Measurements from ENCODE around the gene FGD4. TPM values are rescaled to one million over a fixed set of nuclear protein-coding genes. Genes with fewer than 3 reads are reported as not detected.

FGD4 gene
- total RNA-seq, 1 experiment from 2014 or later: 54.3 TPM

DNA sequence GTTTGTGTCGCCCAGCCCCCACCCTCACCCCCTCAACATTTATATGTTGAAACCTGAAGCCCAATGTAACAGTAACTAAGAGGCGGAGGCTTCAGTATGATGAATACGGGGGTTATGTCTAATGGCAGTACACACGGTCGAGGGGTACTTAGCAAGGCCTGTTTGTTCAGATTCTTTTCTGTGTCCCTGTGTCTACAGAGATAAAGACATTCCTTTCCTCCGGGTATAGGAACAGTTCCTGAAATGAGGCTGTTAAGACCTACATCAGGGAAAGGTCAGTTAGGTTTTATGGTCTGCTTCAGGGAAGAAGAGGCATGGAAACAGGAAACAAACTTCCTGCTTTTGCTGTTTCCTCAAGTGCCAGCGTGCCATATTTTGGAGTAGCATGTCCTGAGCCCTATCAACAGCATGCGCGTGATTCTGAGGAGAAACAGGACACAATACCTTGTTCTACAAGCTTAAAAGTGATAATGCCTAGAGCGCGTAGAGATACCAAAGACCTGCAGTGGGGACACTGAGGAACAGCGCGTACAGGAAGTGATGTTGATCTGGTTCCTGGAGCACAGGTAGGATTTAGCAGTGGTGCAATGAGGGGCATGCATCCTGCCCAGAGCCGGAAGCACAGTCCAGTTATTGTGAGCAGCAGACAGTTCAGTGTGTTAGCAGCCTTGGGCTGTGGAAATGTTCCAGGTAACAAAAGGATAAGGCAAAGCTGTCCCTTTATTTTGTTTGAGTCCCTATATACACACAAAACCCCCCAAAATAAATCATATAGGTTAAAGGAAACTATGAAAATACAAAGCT, 47.2 kb downstream of the FGD4 start:
- TF ChIP-seq, protein P1, sequence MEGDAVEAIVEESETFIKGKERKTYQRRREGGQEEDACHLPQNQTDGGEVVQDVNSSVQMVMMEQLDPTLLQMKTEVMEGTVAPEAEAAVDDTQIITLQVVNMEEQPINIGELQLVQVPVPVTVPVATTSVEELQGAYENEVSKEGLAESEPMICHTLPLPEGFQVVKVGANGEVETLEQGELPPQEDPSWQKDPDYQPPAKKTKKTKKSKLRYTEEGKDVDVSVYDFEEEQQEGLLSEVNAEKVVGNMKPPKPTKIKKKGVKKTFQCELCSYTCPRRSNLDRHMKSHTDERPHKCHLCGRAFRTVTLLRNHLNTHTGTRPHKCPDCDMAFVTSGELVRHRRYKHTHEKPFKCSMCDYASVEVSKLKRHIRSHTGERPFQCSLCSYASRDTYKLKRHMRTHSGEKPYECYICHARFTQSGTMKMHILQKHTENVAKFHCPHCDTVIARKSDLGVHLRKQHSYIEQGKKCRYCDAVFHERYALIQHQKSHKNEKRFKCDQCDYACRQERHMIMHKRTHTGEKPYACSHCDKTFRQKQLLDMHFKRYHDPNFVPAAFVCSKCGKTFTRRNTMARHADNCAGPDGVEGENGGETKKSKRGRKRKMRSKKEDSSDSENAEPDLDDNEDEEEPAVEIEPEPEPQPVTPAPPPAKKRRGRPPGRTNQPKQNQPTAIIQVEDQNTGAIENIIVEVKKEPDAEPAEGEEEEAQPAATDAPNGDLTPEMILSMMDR (conservative IDR thresholded peaks at IDR 0.05): no peak

More for the DNA sequence above, 47.2 kb downstream of the FGD4 start:
- no peak overlapping the region for H4K8ac ChIP-seq (replicated peaks; ENCODE audit: insufficient read length, low read depth, low read length)
- peaks cover 45% of the 10 kb centered on the region; the same call in 1 of the 2 replicates for H3K79me2 ChIP-seq (ENCODE audit: insufficient read depth, low read length)
- H3K23ac ChIP-seq (ENCODE audit: insufficient read length, low read depth, low read length): no peak overlapping the region
- H3K14ac ChIP-seq (ENCODE audit: insufficient read depth, low read length): peak overlapping the region; percentile 22
- Mint-ChIP-seq H3K4me3 (no peak overlapping the region; a peak in 1 of 5 replicates), H3K9me3 (no peaks in the 10 kb centered on the region), H3K27me3 (ENCODE audit: low read depth) (no peaks in the 10 kb centered on the region), H3K4me1 (peaks cover 62 to 72% of the 10 kb centered on the region in 2 experiments), H3K27ac (peak overlapping the region; percentile 38 to 96 (median 65)), H3K36me3 (ENCODE audit: insufficient read depth in 1 of 3, low read depth in 3 of 3) (peaks cover 0 to 8% (median 3%) of the 10 kb centered on the region in 3 experiments; a peak in 2 of 7 replicates)
- no peaks in the 10 kb centered on the region for H4K20me1 ChIP-seq (ENCODE audit: control insufficient read depth, insufficient read depth, insufficient read length)
- H3K23me2 ChIP-seq (ENCODE audit: insufficient read length, low read depth, low read length, poor library complexity, severe bottlenecking): no peaks in the 10 kb centered on the region
- peaks cover 4% of the 10 kb centered on the region for H3K79me1 ChIP-seq (ENCODE audit: insufficient read depth, low read depth, low read length, poor library complexity, severe bottlenecking)
- H2BK15ac ChIP-seq (ENCODE audit: low read depth, low read length): no peak overlapping the region
- no peaks in the 10 kb centered on the region for H3K27me3 ChIP-seq (ENCODE audit: insufficient read depth, low read length)
- no peak overlapping the region for H3K9ac ChIP-seq (ENCODE audit: extremely low read depth, insufficient read length, low read length)
- H2BK120ac ChIP-seq (ENCODE audit: low read depth, low read length, poor library complexity, severe bottlenecking): no peak overlapping the region
- H2AFZ ChIP-seq (ENCODE audit: low read length): no peak overlapping the region
- H3K4ac ChIP-seq (ENCODE audit: low read depth, low read length): no peak overlapping the region
- no peak overlapping the region for H2BK12ac ChIP-seq (ENCODE audit: insufficient read length, low read depth, low read length)
- no peak for DNase-seq
- no CpG with 5 or more reads among the region's 14 CpGs for WGBS (ENCODE audit: extremely low coverage, insufficient read length, low lambda C conversion rate)
- no peak overlapping the region for H3K18ac ChIP-seq (ENCODE audit: insufficient read length, low read depth, low read length)
- H2AK5ac ChIP-seq (ENCODE audit: insufficient read length, low read length): no peak overlapping the region
- H4K5ac ChIP-seq (ENCODE audit: insufficient read length, low read depth, low read length): no peak overlapping the region
- peaks cover 14% of the 10 kb centered on the region; the same call in 1 of the 2 replicates for H3K4me1 ChIP-seq (ENCODE audit: insufficient read depth, low read length)
- no peak overlapping the region for H2BK5ac ChIP-seq (ENCODE audit: insufficient read length, low read length)
- H3K27ac ChIP-seq (ENCODE audit: insufficient read length, low read depth, low read length): no peak overlapping the region
- H3K9me3 ChIP-seq (ENCODE audit: control insufficient read depth, low read depth, low read length): no peaks in the 10 kb centered on the region
- H3K4me2 ChIP-seq (ENCODE audit: insufficient read depth, insufficient read length, low read length): no peak overlapping the region
- no peak overlapping the region for H2BK20ac ChIP-seq (ENCODE audit: low read depth, low read length, poor library complexity, severe bottlenecking)
- H3K56ac ChIP-seq (ENCODE audit: insufficient read length, low read depth, low read length): no peak overlapping the region
- no peak overlapping the region for H3T11ph ChIP-seq (ENCODE audit: low read length)
- H4K91ac ChIP-seq (ENCODE audit: insufficient read length, low read depth, low read length): no peak overlapping the region
